H9 (cell line): ENCODE measurements around the gene KLHL33. TPM values are rescaled to one million over a fixed set of nuclear protein-coding genes. Genes with fewer than 3 reads are reported as not detected.

Experiments
- DNase-seq: peaks from one replicate; pipeline ENCODE4 v3.0.0-alpha.2; 2017
- H2AFZ ChIP-seq: one replicate; pipeline ENCODE4 v1.6.1; 2013; ENCODE audit warnings: mild to moderate bottlenecking, low read length, control low read depth, moderate library complexity
- H2AK5ac ChIP-seq: 2 replicates; pipeline ENCODE4 v1.6.1; 2013; ENCODE audit warnings: low read length, control low read depth, mixed read lengths; ENCODE audit not compliant: insufficient read length
- H2BK120ac ChIP-seq: one replicate; pipeline ENCODE4 v1.6.1; 2013; ENCODE audit warnings: low read depth, mild to moderate bottlenecking, low read length, control low read depth, inconsistent platforms; ENCODE audit not compliant: poor library complexity, severe bottlenecking
- H2BK12ac ChIP-seq: 2 replicates; pipeline ENCODE4 v1.6.1; 2013; ENCODE audit warnings: low read length, control low read depth, mixed read lengths, low read depth; ENCODE audit not compliant: insufficient read length
- H2BK15ac ChIP-seq: 2 replicates; pipeline ENCODE4 v1.6.1; 2013; ENCODE audit warnings: low read depth, low read length, control low read depth
- H2BK20ac ChIP-seq: one replicate; pipeline ENCODE4 v1.6.1; 2013; ENCODE audit warnings: low read depth, mild to moderate bottlenecking, low read length, control low read depth, inconsistent platforms; ENCODE audit not compliant: poor library complexity, severe bottlenecking
- H2BK5ac ChIP-seq: 2 replicates; pipeline ENCODE4 v1.6.1; 2013; ENCODE audit warnings: low read length, control low read depth, mixed read lengths; ENCODE audit not compliant: insufficient read length
- H3K14ac ChIP-seq: 2 replicates; pipeline ENCODE4 v1.6.1; 2013; ENCODE audit warnings: low read length, control low read depth; ENCODE audit not compliant: insufficient read depth
- H3K18ac ChIP-seq: 2 replicates; pipeline ENCODE4 v1.6.1; 2013; ENCODE audit warnings: low read depth, mild to moderate bottlenecking, mixed read lengths, low read length, control low read depth; ENCODE audit not compliant: insufficient read length
- H3K23ac ChIP-seq: 2 replicates; pipeline ENCODE4 v1.6.1; 2013; ENCODE audit warnings: low read length, control low read depth, mixed read lengths, low read depth; ENCODE audit not compliant: insufficient read length
- H3K23me2 ChIP-seq: 2 replicates; pipeline ENCODE4 v1.6.1; 2013; ENCODE audit warnings: low read depth, mild to moderate bottlenecking, mixed read lengths, low read length, control low read depth; ENCODE audit not compliant: insufficient read length, poor library complexity, severe bottlenecking
- H3K27ac ChIP-seq: 2 replicates; pipeline ENCODE4 v1.5.1; 2013; ENCODE audit warnings: low read length, control low read depth, mixed read lengths, low read depth; ENCODE audit not compliant: insufficient read length
- H3K27me3 ChIP-seq: 2 replicates; pipeline ENCODE4 v1.6.1; 2013; ENCODE audit warnings: low read length, control low read depth, inconsistent platforms; ENCODE audit not compliant: insufficient read depth
- H3K4ac ChIP-seq: 2 replicates; pipeline ENCODE4 v1.6.1; 2013; ENCODE audit warnings: low read depth, mild to moderate bottlenecking, control low read depth, inconsistent platforms, low read length, moderate library complexity
- H3K4me1 ChIP-seq: 2 replicates; pipeline ENCODE4 v1.6.1; 2013; ENCODE audit warnings: low read length, control low read depth, inconsistent platforms; ENCODE audit not compliant: insufficient read depth
- H3K4me2 ChIP-seq: 2 replicates; pipeline ENCODE4 v1.6.1; 2013; ENCODE audit warnings: low read length, control low read depth, mixed read lengths; ENCODE audit not compliant: insufficient read length, insufficient read depth
- H3K56ac ChIP-seq: 2 replicates; pipeline ENCODE4 v1.6.1; 2013; ENCODE audit warnings: low read depth, mild to moderate bottlenecking, mixed read lengths, low read length, control low read depth; ENCODE audit not compliant: insufficient read length
- H3K79me1 ChIP-seq: 2 replicates; pipeline ENCODE4 v1.6.1; 2013; ENCODE audit warnings: low read depth, mild to moderate bottlenecking, moderate library complexity, low read length, control low read depth, inconsistent platforms; ENCODE audit not compliant: insufficient read depth, poor library complexity, severe bottlenecking
- H3K79me2 ChIP-seq: 2 replicates; pipeline ENCODE4 v1.6.1; 2013; ENCODE audit warnings: low read length, control low read depth, inconsistent platforms; ENCODE audit not compliant: insufficient read depth
- H3K9ac ChIP-seq: 2 replicates; pipeline ENCODE4 v1.6.1; 2013; ENCODE audit warnings: low read length, control low read depth, mixed read lengths; ENCODE audit not compliant: insufficient read length; ENCODE audit errors: extremely low read depth
- H3K9me3 ChIP-seq: one replicate; pipeline ENCODE4 v1.6.1; 2013; ENCODE audit warnings: low read depth, low read length, inconsistent platforms; ENCODE audit not compliant: control insufficient read depth
- H3T11ph ChIP-seq: one replicate; pipeline ENCODE4 v1.6.1; 2013; ENCODE audit warnings: mild to moderate bottlenecking, low read length, control low read depth, inconsistent platforms
- H4K20me1 ChIP-seq: one replicate; pipeline ENCODE4 v1.6.1; 2013; ENCODE audit not compliant: control insufficient read depth, insufficient read length, insufficient read depth
- H4K5ac ChIP-seq: 2 replicates; pipeline ENCODE4 v1.6.1; 2013; ENCODE audit warnings: low read depth, mild to moderate bottlenecking, mixed read lengths, low read length, control low read depth; ENCODE audit not compliant: insufficient read length
- H4K8ac ChIP-seq: replicated peaks from 2 replicates; pipeline ENCODE4 v1.6.1; 2013; ENCODE audit warnings: low read length, control low read depth, mixed read lengths, low read depth; ENCODE audit not compliant: insufficient read length
- H4K91ac ChIP-seq: 2 replicates; pipeline ENCODE4 v1.6.1; 2013; ENCODE audit warnings: low read depth, mild to moderate bottlenecking, moderate library complexity, mixed read lengths, low read length, control low read depth; ENCODE audit not compliant: insufficient read length
- H3K27ac Mint-ChIP-seq, 3 experiments: 2 replicates in 2 of 3; 3 replicates in 1 of 3; pipeline ENCODE4 v1.8.0; 2020 to 2021; ENCODE audit warnings: mixed read lengths in 3 of 3, mild to moderate bottlenecking in 1 of 3, moderate library complexity in 1 of 3
- H3K27me3 Mint-ChIP-seq: 2 replicates; pipeline ENCODE4 v1.8.0; 2021; ENCODE audit warnings: low read depth, mild to moderate bottlenecking, moderate library complexity, mixed read lengths
- H3K36me3 Mint-ChIP-seq, 3 experiments: 2 replicates in 2 of 3; 3 replicates in 1 of 3; pipeline ENCODE4 v1.8.0; 2020 to 2021; ENCODE audit warnings: low read depth in 3 of 3, mixed read lengths in 3 of 3; ENCODE audit not compliant: insufficient read depth in 1 of 3
- H3K4me1 Mint-ChIP-seq, 2 experiments: 2 replicates each; pipeline ENCODE4 v1.8.0; 2020; ENCODE audit warnings: mixed read lengths in 2 of 2
- H3K4me3 Mint-ChIP-seq, 2 experiments: 2 replicates in 1 of 2; 3 replicates in 1 of 2; pipeline ENCODE4 v1.8.0; 2020 to 2021; ENCODE audit warnings: mild to moderate bottlenecking in 2 of 2, mixed read lengths in 2 of 2, moderate library complexity in 1 of 2
- H3K9me3 Mint-ChIP-seq, 2 experiments: 2 replicates in 1 of 2; 3 replicates in 1 of 2; pipeline ENCODE4 v1.8.0; 2020; ENCODE audit warnings: mild to moderate bottlenecking in 2 of 2, mixed read lengths in 2 of 2, moderate library complexity in 1 of 2
- CTCF ChIP-seq: fragments of 200-600 bp; sonication (generic); conservative IDR thresholded peaks from 3 replicates; pipeline ENCODE4 v1.8.0; 2021; ENCODE audit warnings: antibody characterized with exemption, mild to moderate bottlenecking
- WGBS: extraction: QIAGEN DNeasy Blood & Tissue Kit; methylation state at CpG from one replicate; pipeline ENCODE4 v1.1.7; 2013; ENCODE audit warnings: missing lambda C conversion rate, low lambda C conversion rate, mixed read lengths; ENCODE audit not compliant: insufficient read length; ENCODE audit errors: extremely low coverage; 5-methylcytosine and 5-hydroxymethylcytosine counted together
- total RNA-seq: library from RNA; stranded (reverse); gene quantifications from 2 replicates; pipeline ENCODE4 v1.2.1, GENCODE V29; 2021

KLHL33 gene
- total RNA-seq, 1 experiment from 2014 or later: 0.04 TPM

- Histone ChIP-seq H4K5ac (no peak overlapping the region), H4K8ac (no peak overlapping the region), H3K9me3 (no peaks in the 10 kb centered on the region), H3K79me2 (no peaks in the 10 kb centered on the region), H2BK5ac (no peak overlapping the region), H2AFZ (no peak overlapping the region), H3K27me3 (no peaks in the 10 kb centered on the region), H3K9ac (no peak overlapping the region), H2BK12ac (no peak overlapping the region), H4K20me1 (no peaks in the 10 kb centered on the region), H3K14ac (no peak overlapping the region), H3T11ph (no peak overlapping the region), H2BK120ac (no peak overlapping the region), H3K79me1 (no peaks in the 10 kb centered on the region), H3K4ac (no peak overlapping the region), H2BK15ac (no peak overlapping the region), H3K4me1 (no peaks in the 10 kb centered on the region), H4K91ac (no peak overlapping the region), H3K18ac (no peak overlapping the region), H3K23ac (no peak overlapping the region), H2AK5ac (no peak overlapping the region), H2BK20ac (no peak overlapping the region), H3K23me2 (no peaks in the 10 kb centered on the region), H3K27ac (no peak overlapping the region), H3K56ac (no peak overlapping the region), H3K4me2 (no peak overlapping the region)
- Mint-ChIP-seq H3K4me3 (no peak overlapping the region), H3K36me3 (peaks cover 4 to 52% (median 25%) of the 10 kb centered on the region in 3 experiments; a peak in 6 of 7 replicates), H3K27me3 (no peaks in the 10 kb centered on the region), H3K9me3 (no peaks in the 10 kb centered on the region), H3K4me1 (no peaks in the 10 kb centered on the region), H3K27ac (no peak overlapping the region)
- no peak for DNase-seq
- WGBS: no CpG with 5 or more reads among the region's 3 CpGs
- TF ChIP-seq CTCF: no peak
Measured at GRCh38 chr14:20397511-20397910, 38.5 kb downstream of the KLHL33 start.
